OCI-M2 (cell line): Measurements from ENCODE around the gene PEAK1.

Source experiments
- DNase-seq: peaks from one replicate; lab custom pipeline; 2025; ENCODE audit not compliant: unreplicated experiment; lab: John Stamatoyannopoulos, UW

PEAK1 gene, protein sequence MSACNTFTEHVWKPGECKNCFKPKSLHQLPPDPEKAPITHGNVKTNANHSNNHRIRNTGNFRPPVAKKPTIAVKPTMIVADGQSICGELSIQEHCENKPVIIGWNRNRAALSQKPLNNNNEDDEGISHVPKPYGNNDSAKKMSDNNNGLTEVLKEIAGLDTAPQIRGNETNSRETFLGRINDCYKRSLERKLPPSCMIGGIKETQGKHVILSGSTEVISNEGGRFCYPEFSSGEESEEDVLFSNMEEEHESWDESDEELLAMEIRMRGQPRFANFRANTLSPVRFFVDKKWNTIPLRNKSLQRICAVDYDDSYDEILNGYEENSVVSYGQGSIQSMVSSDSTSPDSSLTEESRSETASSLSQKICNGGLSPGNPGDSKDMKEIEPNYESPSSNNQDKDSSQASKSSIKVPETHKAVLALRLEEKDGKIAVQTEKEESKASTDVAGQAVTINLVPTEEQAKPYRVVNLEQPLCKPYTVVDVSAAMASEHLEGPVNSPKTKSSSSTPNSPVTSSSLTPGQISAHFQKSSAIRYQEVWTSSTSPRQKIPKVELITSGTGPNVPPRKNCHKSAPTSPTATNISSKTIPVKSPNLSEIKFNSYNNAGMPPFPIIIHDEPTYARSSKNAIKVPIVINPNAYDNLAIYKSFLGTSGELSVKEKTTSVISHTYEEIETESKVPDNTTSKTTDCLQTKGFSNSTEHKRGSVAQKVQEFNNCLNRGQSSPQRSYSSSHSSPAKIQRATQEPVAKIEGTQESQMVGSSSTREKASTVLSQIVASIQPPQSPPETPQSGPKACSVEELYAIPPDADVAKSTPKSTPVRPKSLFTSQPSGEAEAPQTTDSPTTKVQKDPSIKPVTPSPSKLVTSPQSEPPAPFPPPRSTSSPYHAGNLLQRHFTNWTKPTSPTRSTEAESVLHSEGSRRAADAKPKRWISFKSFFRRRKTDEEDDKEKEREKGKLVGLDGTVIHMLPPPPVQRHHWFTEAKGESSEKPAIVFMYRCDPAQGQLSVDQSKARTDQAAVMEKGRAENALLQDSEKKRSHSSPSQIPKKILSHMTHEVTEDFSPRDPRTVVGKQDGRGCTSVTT (N-terminal part only)

DNA sequence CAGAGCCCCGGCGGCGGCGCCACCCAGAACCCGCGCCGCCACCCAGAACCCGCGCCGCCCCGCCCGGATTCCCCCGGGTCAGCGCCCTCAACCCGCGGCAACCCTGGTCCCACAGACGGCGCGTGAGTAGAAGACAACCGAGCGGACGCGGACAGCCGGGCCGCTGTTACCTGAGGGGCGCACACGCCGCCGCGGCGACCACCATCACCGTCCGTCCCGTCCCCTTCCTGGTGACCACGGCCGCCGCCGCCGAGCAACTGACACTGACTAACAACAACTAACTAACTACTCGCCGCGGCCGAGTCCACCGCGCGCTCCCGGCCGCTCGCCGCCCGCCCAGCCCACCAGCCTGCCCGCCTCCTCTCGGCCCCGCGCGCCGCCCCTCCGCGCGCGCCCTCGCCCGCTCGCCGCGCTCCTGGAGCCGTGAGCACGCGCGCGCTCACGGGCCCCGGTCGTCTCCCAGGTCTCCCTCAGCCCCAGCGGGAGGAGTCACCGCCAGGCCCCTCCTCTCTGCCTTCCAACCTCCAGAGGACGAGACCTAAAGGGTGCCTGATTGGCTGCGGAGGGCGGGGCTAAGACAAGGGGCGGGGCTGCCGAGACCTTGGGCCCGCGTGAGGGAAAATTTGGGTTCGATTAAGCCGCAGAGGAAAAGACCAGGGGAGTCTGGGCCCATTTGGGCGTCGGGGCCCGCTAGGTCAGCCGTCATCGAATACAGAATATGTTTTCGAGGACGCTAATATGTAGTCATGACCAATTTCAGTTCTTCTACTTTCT is at the start of gene PEAK1:
Gene PEAK1 (minus strand): TSS at position 269 of the 774 bp plus-strand sequence. CDS start 238,178 bp downstream, outside the sequence.
- peak; percentile 37 for DNase-seq

DNA sequence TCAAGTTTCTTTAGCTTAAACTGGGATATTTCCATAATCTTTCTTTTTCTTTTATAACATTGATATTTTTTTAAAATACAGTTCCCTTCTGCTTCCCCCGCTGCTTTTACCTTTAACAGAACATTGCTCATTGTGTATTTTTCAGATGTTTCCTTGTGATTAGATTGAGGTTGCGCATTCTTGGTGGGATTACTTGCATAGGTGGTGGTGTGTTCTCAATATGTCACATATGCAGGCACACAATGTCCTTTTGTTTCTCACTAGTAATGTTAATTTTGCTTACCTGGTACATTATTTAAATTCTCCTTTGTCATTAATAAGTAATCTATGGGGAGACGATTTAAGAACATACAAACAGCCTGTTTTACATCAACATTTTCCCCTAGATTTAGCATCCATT is 49.0 kb upstream of the PEAK1 start:
- DNase-seq: no peak

DNA sequence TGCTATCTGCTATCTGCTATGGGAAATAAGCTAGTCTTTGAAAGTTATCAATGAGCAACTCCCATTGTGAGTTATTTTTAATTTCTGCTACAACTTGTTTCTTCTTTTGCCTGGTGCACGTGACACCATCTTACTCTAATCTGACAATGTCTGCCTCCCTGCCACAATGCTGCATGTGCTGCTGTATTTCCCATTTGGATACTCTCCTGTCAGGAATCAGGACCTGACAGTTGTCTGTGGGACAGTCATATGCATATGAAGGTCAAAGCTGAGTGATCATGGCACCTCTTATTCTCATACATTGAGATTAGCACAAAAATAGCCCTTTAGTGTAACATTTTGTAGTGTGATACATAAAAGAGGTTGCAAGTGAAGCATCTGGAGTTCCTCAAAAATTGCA is 46.6 kb upstream of the PEAK1 start:
- DNase-seq: no peak

DNA sequence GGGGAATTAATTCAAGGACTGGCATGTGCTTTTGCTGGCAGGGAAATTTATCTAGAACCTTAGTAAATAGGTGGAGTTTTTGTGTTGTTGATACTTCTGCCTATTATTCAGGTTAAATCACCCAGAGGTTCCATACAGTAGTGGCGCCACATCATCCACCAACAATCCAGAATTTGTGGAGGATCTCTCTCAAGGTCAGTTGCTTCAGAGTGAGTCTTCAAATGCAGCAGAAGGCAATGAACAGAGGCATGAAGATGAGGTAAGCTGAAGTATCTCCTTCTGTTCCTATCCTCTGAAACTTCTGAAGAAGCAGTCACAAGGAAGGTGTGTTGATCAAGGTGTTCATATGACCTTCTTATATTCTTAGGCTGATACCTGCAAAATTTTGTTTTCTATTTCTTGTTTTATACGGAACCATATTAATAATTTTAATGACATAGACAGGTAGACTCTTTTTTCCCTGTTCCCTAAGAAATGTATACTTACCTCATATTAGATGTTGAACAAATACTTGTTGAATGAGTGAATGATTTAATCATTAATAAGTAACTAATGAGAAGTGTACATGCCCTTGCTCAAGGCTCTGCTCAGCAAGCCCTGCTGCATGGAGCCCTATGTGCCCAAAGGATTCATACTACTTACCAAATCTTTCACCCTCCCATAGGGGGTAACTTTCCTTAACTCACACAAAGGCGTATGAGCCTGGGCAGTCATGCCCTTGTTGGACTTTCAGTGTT is 44.4 kb upstream of the PEAK1 start:
- DNase-seq: no peak

DNA sequence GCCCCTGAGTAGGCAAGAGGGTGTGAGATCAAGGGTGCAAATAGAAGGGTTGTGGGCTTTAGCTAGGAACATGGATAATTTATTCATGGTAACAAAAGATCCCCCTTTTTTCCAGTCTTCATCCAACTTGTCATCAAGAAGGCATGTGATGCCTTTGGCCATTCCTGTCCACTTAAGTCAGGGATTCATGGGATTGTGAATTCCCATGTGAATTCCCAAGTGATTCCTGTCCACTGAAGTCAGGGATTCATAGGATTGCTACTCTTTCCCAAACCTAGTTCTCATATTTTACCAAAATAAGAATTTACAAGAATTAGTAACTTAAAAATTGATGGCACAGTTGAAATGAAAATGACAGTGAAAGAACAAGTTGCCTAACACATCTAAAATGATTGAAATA is 41.6 kb upstream of the PEAK1 start:
- no peak for DNase-seq

DNA sequence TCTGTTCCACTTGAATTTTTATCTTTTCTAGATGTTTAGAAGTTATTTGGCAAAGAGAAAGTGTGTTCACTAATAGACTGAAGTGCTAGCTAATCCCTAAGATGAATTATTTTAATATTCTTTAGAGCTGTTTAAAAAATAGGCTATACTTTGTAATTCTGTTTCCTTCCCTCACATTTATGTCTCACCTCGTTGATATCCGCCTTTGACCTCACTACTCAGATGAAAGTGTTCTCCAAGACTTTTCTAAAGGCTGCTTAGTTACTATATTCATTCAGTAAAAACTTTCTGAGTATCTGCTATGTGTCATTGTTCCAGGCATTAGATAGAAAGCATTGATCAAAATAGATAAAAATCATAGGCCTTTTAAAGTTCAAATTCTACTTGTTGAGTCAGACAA is 39.1 kb upstream of the PEAK1 start:
- no peak for DNase-seq

DNA sequence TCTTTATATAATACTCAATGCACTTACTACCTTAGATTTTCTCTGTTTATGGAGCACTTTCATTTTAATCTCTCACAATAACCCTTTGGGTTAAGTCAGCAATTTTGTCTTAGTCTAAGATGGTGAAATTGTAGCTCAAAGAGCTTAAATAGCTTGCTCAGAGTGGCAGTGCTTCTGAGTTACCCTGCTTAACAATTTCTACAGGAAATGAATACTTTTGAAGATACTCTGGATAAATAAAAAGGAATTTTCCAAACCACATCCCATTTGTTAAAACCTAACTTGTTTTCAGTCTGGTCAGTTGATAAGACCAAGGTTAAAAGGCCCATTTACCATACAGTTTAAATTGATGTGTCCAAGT is 38.0 kb upstream of the PEAK1 start:
- no peak for DNase-seq

DNA sequence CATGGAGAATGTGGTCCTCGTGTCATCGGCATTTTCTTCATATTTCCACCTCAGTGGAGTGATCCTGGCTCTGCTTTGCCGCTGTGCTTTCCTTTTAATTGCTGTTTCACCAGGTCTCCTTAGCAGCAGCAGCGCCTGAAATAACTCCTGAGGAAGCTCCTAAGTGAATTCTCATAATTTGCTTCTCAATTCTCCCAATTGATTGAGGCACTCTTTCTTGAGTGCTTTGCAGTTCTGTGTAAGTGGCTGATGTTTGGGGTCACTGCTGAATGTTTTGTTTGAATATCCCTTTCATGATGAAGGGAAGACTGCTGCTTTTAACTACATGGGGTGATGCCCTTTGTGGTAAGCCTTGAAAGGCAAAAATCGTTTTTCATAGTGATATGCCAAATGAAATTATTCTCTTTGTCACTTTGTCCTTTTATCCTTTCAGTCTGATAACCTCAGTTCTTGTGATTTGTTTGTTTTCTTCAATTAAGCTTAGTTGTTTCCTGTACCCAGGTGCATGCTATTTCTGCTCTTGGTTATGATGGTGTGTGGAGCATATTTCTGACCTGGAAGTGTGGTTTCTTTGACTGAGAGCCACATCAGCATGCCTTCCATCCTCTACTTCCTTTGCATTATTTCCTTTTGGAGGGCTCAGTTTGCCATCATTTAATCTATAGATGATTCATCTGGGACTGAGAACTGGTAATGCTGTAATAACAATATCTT is 37.4 kb upstream of the PEAK1 start:
- no peak for DNase-seq

DNA sequence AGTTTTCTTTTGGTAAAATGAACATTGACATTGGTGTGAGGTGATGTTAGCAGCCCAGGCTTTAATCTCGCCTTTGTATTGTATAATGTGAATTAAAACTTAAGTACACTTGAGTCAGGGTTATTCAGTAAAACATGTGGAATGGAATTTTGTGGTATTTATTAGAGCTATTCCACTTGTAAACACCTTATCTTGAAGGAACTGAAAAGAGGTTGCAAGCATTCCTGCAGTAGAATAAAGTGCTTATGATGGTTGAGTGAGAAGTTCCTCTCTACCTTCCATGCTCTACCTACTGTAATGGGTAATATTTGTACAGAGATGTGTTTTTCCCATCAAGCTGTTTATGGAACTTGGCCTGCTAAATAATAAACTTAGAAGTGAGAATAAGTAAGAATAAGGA is 36.8 kb upstream of the PEAK1 start:
- no peak for DNase-seq

DNA sequence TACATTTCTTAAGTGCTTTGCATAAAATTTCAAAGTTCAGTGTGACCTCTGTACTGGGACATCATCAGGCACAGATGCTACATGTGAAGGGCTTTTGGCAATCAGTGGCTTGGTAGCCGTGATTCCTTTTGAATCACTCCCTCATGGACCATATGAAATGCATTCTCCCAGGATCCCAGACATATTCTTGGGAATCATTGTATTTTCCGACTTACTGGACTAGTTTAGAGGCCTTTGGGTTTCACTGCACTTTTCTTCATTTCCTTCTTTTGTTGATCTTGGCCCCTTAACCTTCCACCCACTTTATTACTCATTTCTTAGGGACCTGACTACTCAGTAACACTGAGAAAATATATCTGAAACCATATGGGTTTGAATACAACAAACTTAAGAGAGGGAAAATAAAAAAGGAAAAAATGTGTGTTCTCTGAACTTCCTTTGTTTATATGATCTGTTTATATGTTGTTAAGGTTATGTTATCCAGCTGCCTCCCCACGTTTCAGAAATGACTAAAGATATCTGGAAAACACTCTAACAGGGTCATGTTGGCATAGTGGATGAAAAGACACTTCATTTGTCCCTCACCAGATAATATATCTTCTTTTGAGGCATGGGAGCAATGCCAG is 35.9 kb upstream of the PEAK1 start:
- no peak for DNase-seq

DNA sequence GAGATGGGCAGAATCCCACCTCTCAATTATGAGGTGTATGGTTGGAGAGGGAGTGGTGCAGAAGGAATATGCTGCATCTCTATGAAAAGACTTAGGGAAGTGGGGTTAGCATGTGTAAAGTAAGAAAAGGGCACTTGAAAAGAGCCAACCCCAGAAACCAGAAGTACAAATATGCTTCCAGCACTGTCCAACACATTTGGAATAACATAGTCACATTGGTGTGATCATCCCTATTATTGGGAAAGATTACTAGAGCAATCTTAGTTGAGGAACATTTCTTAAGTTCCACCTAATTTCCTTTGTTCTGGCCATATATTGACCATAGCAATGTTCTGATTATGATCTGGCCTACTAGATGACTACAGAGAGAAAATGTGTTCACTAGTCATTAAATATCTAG is 35.0 kb upstream of the PEAK1 start:
- DNase-seq: no peak

DNA sequence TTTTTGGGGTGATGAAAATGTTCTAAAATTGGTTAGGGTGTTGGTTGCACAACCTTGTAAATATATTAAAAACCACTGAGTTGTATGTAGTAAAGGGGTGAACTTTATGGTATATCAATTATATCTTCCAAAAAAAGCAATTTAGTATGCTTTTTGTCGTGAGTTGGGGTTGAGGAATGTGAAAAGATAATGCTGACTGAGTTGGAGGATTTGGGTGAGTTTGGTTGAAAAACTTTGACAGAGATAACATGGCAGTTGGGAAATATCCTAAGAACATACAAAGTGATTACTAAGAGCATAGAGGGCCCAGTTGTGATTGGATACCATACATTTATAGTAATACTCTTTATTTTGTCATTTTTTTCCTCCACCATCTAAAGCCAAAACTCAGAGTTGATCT is 34.4 kb upstream of the PEAK1 start:
- DNase-seq: no peak

DNA sequence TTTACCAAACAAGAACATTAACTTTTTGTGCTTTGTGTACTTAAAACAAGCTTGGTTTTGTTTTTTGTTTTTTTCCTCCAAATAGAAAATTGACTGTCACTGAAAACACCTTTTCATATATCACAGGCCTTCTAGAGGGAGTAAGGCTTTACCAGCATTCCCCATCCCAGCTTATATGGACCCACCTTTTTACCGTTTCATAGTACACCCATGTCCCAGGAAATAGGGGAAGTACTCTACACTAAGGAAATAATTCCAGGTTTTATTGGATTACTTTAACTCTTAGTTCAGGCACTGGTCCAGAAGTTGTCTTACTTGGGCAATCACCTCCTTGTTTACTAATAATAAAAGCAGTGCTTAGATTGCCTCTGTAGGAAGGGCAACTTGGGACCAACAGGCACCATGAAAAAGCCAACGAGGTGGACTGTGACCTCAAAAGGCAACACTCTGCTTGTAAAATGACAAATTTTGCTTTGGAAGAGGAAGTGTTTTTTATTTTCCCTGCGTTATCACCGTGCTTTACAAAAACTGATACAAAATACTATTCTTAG is 27.0 kb upstream of the PEAK1 start:
- no peak for DNase-seq

DNA sequence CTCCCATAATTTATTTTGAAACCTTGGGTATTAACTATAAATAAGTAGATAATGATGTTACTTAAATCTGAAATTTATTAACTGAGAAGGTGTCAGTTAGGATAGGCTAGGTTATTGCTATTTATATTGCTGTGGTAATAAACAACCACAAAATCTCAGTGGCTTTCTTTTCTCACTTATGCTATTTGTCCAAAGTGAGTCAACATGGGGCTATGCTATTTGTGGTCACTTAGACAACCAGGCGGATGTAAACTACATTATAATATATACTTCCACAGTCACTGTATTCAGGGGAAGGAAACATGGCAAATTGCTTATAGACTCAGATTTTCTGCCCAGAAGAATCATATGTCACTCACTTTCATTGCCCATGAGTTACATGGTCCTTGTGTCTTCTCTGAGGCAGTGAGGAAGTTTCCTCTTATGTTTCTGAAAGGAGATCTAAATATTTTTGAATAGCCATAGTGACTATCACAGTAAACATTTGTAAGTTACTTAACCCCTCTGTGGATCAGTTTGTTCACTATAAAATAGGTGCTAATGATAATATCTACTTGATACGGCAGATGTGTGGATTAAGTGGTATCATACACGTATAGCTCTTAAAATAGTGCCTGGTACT is 20.6 kb upstream of the PEAK1 start:
- no peak for DNase-seq

DNA sequence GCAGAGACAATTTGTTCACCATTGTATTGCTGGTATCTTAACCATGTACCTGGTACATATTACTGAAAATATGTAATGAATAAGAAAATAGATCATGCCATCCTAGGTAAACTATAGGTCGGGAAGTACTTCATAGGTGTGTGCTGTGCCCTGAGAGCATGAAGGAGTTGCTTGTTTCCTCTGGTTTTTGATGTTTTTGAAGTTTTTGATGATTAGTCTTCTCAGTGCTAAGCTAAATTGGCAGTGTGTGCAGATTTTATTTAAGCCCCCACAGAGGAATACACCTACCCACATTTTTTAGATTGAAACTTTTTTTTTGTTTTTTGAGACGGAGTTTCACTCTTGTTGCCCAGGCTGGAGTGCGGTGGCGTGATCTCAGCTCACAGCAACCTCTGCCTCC is 17.4 kb upstream of the PEAK1 start:
- DNase-seq: no peak

DNA sequence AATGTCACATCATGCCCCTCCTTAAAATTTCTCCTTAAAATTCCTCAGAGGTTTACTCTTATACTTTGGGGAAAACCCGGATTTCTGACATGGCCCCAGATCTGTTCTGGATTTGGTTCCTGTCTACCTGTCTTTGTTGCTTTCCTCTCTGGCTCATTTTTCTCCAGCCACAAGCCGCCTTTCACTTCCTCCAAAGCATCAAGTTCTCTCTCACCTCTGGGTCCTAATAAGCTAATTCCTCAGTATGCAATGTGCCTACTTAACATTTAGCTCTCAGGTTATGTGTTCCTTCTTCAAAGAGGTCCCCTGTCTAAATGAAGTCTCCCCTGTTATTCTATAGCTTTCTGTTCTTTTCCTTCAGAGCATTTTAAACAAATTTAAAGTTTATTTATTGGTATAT is 16.9 kb upstream of the PEAK1 start:
- no peak for DNase-seq

DNA sequence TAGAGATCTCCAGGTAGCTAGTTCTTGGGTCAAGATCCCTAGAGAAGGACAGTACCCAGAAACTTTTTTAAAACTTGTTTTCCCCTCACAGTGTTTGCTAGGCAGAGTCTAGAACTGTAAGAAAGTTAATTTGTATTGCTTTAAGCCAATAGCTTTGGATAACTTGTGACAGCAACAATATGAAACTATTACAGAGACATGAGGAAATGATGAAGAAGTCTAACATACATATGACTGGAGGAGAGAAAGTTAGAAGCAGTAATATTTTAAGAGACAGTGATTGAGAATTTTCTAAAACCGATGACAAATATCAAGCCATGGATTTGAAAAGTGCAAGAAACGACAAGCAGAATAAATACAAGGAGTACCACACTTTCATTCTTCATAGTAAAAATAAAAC is 10.7 kb upstream of the PEAK1 start:
- DNase-seq: no peak

DNA sequence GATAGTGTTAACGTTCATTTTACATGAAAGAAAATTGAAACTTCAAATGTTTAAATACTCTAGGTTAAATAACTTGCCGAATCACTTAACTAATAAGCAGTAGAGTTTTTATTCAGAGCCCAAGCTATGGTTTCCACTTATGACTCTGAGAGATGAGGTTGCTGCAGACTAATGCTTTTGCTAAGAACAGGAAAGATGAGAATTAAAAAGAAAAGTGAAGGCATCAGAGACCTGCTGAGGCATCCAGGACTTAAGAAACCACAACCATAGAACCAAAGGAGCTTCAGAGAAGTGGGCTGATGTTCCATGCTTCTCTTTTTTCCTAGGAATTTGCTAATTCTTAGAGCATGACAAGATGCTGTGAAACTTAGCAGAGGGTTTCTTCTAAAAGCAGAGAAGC is 10.3 kb upstream of the PEAK1 start:
- DNase-seq: no peak

DNA sequence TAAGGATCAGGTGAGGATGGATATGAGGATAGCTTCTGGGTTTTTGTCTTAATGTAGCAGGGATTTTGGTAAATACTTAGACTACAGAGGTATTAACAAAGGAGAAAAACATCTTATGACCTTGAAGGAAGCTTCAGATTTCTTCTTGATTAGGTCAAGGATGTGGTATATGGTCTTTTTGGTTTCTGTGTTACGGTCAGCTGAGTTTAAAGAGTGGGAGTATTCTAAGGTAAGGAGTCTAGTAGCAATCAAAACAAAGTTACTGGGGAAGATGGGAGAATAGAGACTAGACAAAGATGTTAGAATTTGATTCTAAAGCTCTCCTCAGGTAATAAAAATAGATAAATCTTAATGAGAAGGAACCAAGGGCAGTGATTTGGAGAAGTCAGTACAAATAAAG is 7.0 kb upstream of the PEAK1 start:
- DNase-seq: no peak
